LNCaP clone FGC (cell line): Measurements from ENCODE around the gene ACVRL1.

Source experiments
- DNase-seq: peaks from one replicate; pipeline ENCODE4 v3.0.0-alpha.2; 2011; ENCODE audit warnings: low read depth
- H3K4me3 ChIP-seq: 2 replicates; pipeline ENCODE4 v1.5.1; 2011; ENCODE audit warnings: mild to moderate bottlenecking, low read depth, low read length, control low read depth
- CTCF ChIP-seq: IDR thresholded peaks from 2 replicates; pipeline ENCODE4 v1.5.1; 2012; ENCODE audit warnings: mild to moderate bottlenecking; ENCODE audit not compliant: control insufficient read depth, insufficient read depth; ENCODE audit errors: extremely low read depth

Gene ACVRL1

DNA sequence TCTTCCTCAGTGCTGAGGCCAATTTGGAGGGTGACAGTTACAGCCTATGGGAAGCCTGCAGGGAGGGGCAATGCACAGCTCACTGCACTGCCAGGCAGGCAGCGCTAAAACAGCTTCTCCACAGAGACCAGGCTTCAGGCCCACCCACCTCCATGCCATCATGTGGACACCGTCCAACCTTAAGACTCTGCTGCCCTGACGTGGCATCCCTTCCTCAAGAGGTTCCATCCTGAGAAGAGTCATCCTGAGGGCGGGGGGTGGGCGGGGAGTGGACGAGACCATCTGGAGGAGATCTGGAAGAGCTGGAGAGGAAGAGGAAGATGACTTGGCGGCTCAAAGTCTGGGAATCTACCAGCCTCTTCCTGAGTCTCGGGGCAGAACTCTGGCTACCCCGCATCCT, 8.4 kb upstream of the ACVRL1 start:
- TF ChIP-seq CTCF = no peak
- DNase-seq = no peak
- H3K4me3 ChIP-seq = no peak overlapping the region

- no peak overlapping the region for H3K4me3 ChIP-seq
- no peak for TF ChIP-seq CTCF
- DNase-seq = no peak
Observed at GRCh38 chr12:51900323-51900889, 6.9 kb upstream of the ACVRL1 start.

GRCh38 chr12:51901121-51901817, 6.0 kb upstream of the ACVRL1 start:
- no peak for DNase-seq
- no peak overlapping the region for H3K4me3 ChIP-seq
- TF ChIP-seq CTCF = no peak

DNA sequence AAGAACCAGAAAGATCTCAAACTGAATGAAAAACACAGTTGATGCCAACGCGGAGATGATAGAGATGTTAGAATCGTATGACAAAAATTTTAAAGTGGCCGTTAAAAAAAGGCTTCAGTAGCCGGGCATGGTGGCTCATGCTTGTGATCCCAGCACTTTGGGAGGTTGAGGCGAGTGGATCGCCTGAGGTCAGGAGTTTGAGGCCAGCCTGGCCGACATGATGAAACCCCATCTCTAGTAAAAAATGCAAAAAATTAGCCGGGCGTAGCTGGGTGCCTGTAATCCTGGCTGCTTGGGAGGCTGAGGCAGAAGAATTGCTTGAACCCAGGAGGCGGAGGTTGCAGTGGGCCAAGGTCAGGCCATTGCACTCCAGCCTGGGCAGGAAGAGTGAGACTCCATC, 5.4 kb upstream of the ACVRL1 start:
- H3K4me3 ChIP-seq = no peak overlapping the region
- TF ChIP-seq CTCF = no peak
- no peak for DNase-seq

DNA sequence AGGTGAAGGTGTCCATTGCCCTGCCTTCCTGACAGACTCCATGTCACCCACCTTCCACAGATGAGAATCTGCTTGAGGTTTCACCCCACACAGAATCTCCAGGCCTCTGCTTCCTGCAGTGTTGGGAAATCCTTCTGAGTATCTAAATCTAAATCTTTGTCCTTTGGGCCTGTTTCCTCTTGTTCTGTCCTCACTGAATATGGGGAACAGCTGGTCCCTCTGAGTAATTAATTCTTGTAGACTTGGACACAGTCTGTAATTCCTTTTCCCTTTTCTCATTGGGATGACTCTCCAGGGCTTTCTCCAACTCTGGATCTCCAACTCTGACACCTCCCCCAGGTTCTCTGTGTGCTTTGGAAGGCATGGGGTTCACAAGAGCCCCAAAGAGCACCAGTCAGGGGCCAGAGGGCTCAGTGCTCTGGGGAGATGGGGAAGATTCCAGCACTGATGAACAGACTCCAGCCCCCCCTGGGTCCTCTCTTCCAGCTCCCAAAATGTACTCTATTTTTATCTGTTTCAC, 2.3 kb upstream of the ACVRL1 start:
- DNase-seq = no peak
- TF ChIP-seq CTCF = no peak
- no peak overlapping the region for H3K4me3 ChIP-seq

GRCh38 chr12:51905471-51906429, 1.6 kb upstream of the ACVRL1 start:
- no peak for DNase-seq
- TF ChIP-seq CTCF = no peak
- H3K4me3 ChIP-seq = no peak overlapping the region
